Glutamatergic neuron (in vitro differentiated cells): ENCODE data around the gene SFRP4. TPM values are rescaled to one million over a fixed set of nuclear protein-coding genes. Genes with fewer than 3 reads are reported as not detected.

Experiments
- DNase-seq: peaks from one replicate; pipeline ENCODE4 v3.0.0; 2022
- H3K27ac Mint-ChIP-seq: one replicate; pipeline ENCODE4 v1.8.0; 2020; ENCODE audit warnings: mild to moderate bottlenecking, mixed read lengths, inconsistent platforms; ENCODE audit not compliant: unreplicated experiment
- H3K27me3 Mint-ChIP-seq: one replicate; pipeline ENCODE4 v1.8.0; 2020; ENCODE audit warnings: mild to moderate bottlenecking, moderate library complexity, mixed read lengths, inconsistent platforms; ENCODE audit not compliant: unreplicated experiment
- H3K36me3 Mint-ChIP-seq: one replicate; pipeline ENCODE4 v1.8.0; 2020; ENCODE audit warnings: mild to moderate bottlenecking, mixed read lengths, inconsistent platforms; ENCODE audit not compliant: unreplicated experiment
- H3K4me1 Mint-ChIP-seq: one replicate; pipeline ENCODE4 v1.8.0; 2020; ENCODE audit warnings: mild to moderate bottlenecking, low read depth, mixed read lengths, inconsistent platforms; ENCODE audit not compliant: unreplicated experiment
- H3K4me3 Mint-ChIP-seq: one replicate; pipeline ENCODE4 v1.8.0; 2020; ENCODE audit warnings: mild to moderate bottlenecking, mixed read lengths, inconsistent platforms; ENCODE audit not compliant: unreplicated experiment
- H3K9me3 Mint-ChIP-seq: one replicate; pipeline ENCODE4 v1.8.0; 2020; ENCODE audit warnings: mild to moderate bottlenecking, moderate library complexity, mixed read lengths, inconsistent platforms; ENCODE audit not compliant: unreplicated experiment
- CTCF ChIP-seq: fragments of 200-600 bp; sonication (generic); IDR thresholded peaks from one replicate; pipeline ENCODE4 v1.5.0; 2021; ENCODE audit not compliant: partially characterized antibody, unreplicated experiment
- total RNA-seq: library from RNA; stranded (reverse); fragmentation: NEBNext Ultra II Directional; extraction: Animal tissue kit (Norgen Biotek cat#: 25700); gene quantifications from one replicate; pipeline ENCODE4 v1.2.1, GENCODE V29; 2021; ENCODE audit not compliant: unreplicated experiment

SFRP4 gene
- total RNA-seq, 1 donor from 2014 or later = 2.2 TPM

- no peak overlapping the region for H3K4me3 Mint-ChIP-seq
- H3K4me1 Mint-ChIP-seq = peaks cover 6% of the 10 kb centered on the region
- no peak for DNase-seq
- no peaks in the 10 kb centered on the region for H3K36me3 Mint-ChIP-seq
- no peak for TF ChIP-seq CTCF
- no peaks in the 10 kb centered on the region for H3K9me3 Mint-ChIP-seq
- peaks cover 3% of the 10 kb centered on the region for H3K27me3 Mint-ChIP-seq
- H3K27ac Mint-ChIP-seq = no peak overlapping the region
These were observed 16.8 kb downstream of the SFRP4 start for GRCh38 chr7:37899712-37900247.

- no peak for TF ChIP-seq CTCF
- H3K4me3 Mint-ChIP-seq = no peak overlapping the region
- no peak for DNase-seq
- H3K27ac Mint-ChIP-seq = no peak overlapping the region
- no peaks in the 10 kb centered on the region for H3K36me3 Mint-ChIP-seq
- no peaks in the 10 kb centered on the region for H3K9me3 Mint-ChIP-seq
- H3K4me1 Mint-ChIP-seq = no peaks in the 10 kb centered on the region
- peaks cover 3% of the 10 kb centered on the region for H3K27me3 Mint-ChIP-seq
These were observed 21.9 kb downstream of the SFRP4 start for GRCh38 chr7:37894671-37895070.

- Mint-ChIP-seq H3K4me1 (no peaks in the 10 kb centered on the region), H3K36me3 (no peaks in the 10 kb centered on the region), H3K4me3 (no peak overlapping the region), H3K27me3 (peaks cover 3% of the 10 kb centered on the region), H3K27ac (no peak overlapping the region), H3K9me3 (no peaks in the 10 kb centered on the region)
- no peak for TF ChIP-seq CTCF
- DNase-seq = no peak
These were observed 23.3 kb downstream of the SFRP4 start for GRCh38 chr7:37893359-37893758.

GRCh38 chr7:37882086-37882485 is 34.5 kb downstream of the SFRP4 start:
- Mint-ChIP-seq H3K27me3 (no peaks in the 10 kb centered on the region), H3K36me3 (no peaks in the 10 kb centered on the region), H3K4me3 (no peak overlapping the region), H3K9me3 (no peaks in the 10 kb centered on the region), H3K27ac (no peak overlapping the region), H3K4me1 (no peaks in the 10 kb centered on the region)
- TF ChIP-seq CTCF = no peak
- no peak for DNase-seq

Other genes with a start within 250 kb of the SFRP4 start
- not detected for gene GPR141, start 233.1 kb downstream of the SFRP4 start, total RNA-seq
- gene NME8, start 68.2 kb downstream of the SFRP4 start, total RNA-seq = not detected
- gene EPDR1, start 3.8 kb upstream of the SFRP4 start, total RNA-seq = 10.3 TPM